ENCODE data around the gene GPD2.
"Not testable (repeated sequence)": the region's sequence is repeated elsewhere in the genome, so short reads cannot be mapped to it uniquely, and the experiment has no call there.

Gene GPD2

DNA sequence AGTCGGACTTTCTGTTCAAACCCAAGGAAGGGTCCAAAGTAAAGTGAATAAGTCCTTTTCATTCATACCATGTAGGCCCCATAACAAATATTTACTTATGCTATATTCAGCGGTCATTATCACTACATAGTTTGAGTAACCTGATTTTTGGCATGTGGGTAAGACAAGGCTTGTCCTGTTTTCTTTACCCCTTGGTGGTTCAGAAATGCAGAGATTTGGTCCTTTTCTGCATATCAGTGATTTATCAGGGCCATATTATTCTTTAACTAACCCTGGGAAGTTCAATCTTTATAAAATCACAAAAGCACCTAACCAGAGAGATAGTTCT is 157.4 kb downstream of the GPD2 start:
- TF ChIP-seq, protein P1, sequence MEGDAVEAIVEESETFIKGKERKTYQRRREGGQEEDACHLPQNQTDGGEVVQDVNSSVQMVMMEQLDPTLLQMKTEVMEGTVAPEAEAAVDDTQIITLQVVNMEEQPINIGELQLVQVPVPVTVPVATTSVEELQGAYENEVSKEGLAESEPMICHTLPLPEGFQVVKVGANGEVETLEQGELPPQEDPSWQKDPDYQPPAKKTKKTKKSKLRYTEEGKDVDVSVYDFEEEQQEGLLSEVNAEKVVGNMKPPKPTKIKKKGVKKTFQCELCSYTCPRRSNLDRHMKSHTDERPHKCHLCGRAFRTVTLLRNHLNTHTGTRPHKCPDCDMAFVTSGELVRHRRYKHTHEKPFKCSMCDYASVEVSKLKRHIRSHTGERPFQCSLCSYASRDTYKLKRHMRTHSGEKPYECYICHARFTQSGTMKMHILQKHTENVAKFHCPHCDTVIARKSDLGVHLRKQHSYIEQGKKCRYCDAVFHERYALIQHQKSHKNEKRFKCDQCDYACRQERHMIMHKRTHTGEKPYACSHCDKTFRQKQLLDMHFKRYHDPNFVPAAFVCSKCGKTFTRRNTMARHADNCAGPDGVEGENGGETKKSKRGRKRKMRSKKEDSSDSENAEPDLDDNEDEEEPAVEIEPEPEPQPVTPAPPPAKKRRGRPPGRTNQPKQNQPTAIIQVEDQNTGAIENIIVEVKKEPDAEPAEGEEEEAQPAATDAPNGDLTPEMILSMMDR (IDR thresholded peaks at IDR 0.05; ENCODE audit: borderline replicate concordance, insufficient read depth, low read depth, low read length): no peak

GRCh38 chr2:156598563-156598962 is 162.4 kb downstream of the GPD2 start:
- TF ChIP-seq, protein P1 (IDR thresholded peaks at IDR 0.05; ENCODE audit: borderline replicate concordance, insufficient read depth, low read depth, low read length): no peak
- no peak overlapping the region for H3K4me3 ChIP-seq (ENCODE audit: low read depth, low read length)

More for the DNA sequence above, 157.4 kb downstream of the GPD2 start:
- no peak overlapping the region for H3K4me3 ChIP-seq (ENCODE audit: low read depth, low read length)

DNA sequence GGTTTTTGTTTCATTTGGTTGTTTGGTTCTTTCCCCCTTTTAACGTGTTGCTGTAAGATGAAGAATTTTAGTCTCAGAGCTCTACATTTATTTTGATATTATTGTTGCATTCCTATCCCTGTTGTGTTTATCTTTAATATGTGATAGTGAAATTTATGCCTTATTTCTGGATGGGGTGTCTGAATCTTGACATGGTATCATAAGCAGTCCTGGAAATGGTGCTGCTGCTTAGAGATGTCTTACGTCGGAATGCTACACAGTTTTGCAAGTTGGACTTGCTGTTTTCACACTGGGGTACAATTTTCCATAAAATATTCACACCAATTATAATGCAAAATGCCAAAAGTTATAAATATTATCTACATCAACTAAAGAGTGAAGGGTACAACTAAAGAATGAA is 164.0 kb downstream of the GPD2 start:
- TF ChIP-seq, protein P1 (IDR thresholded peaks at IDR 0.05; ENCODE audit: borderline replicate concordance, insufficient read depth, low read depth, low read length): no peak
- H3K4me3 ChIP-seq (ENCODE audit: low read depth, low read length): no peak overlapping the region

DNA sequence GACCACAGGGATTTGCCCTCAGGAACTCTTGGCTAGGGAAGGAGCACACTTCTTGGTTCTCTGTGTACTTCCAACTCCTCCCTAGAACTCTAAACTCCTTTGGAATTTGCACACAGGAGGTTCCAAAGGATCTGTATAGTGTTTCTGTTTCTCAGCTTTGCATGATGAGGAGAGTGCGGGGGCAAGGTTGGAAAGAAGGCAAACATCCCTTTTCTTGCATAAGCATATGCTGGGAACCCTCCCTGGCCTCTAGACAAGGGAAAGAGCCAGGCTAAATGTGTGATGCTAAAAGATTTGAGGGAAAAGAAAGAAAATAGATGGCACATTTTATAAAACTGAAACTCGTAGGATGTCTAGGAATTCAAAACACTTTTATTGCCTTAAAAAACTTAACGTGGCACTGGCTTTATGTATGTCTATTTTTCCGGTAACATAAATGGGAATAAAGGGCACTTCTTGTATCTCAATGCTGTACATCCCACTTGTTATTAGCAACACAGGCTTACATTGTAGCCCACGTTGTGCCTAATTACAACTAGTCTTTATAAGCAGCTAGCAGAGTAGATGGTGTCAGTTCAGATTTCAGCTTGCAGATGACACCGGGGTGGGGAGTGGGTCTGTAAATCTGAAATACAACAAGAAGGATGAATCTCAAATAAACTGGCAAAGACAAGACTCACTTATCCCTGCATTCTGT is 165.8 kb downstream of the GPD2 start:
- no peak overlapping the region for H3K4me3 ChIP-seq (ENCODE audit: low read depth, low read length)
- TF ChIP-seq, protein P1 (IDR thresholded peaks at IDR 0.05; ENCODE audit: borderline replicate concordance, insufficient read depth, low read depth, low read length): no peak

DNA sequence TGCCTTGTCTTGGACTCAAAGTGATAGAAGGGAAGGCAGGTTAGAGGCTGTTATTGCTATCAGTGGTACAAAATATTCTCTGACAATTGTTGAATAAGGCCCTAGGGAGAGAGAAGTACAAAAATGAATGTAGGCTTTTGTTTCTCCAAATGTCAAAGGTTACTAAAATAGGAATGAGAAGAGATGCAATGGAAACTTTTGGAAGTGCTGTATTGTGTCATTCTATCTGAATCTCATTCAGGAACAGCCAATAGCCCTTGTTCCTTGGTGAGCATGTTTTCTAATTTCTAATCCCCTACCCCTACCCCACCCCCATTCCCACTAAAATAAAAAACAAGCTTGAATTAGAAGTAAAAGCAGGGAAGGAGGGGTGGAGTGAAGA is 166.4 kb downstream of the GPD2 start:
- TF ChIP-seq, protein P1 (IDR thresholded peaks at IDR 0.05; ENCODE audit: borderline replicate concordance, insufficient read depth, low read depth, low read length): no peak
- H3K4me3 ChIP-seq (ENCODE audit: low read depth, low read length): no peak overlapping the region

DNA sequence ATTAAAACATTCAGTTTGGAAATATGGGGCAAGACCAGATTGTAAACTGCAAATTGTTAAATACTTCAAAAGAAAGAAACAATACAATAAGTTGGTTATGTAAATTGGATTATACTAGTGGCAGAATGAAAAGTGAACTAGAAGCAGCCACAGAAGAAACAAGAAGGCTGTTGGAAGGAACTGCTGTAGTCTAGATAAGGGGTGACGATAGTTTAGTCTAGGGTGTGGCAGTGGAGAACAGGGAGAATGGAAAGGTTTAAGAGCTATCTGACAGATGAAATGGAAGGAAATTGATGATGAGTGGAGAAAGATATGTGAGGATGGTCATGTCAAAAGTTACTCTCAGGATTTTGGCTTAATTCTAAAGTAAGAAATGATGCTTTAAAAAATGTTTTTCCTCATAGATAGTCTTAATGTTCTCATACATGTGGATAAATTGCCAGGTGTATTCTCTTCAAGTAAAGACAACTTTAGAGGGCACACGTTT is 179.7 kb downstream of the GPD2 start:
- TF ChIP-seq, protein P1 (IDR thresholded peaks at IDR 0.05; ENCODE audit: borderline replicate concordance, insufficient read depth, low read depth, low read length): no peak
- no peak overlapping the region for H3K4me3 ChIP-seq (ENCODE audit: low read depth, low read length)

DNA sequence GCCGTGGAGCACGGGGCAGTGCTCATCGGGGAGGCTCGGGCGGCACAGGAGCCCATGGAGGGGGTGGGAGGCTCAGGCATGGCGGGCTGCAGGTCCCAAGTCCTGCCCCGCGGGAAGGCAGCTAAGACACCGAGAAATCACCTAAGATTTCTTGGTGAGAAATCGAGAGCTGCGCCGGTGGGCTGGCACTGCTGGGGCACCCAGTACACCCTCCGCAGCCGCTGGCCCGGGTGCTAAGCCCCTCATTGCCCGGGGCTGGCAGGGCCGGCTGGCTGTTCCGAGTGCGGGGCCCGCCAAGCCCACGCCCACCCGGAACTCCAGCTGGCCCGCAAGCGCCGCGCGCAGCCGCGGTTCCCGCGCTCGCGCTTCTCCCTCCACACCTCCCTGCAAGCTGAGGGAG is 181.9 kb downstream of the GPD2 start:
- not testable (repeated sequence) for H3K4me3 ChIP-seq (ENCODE audit: low read depth, low read length)

Data from GM12875 (cell line).